ENCODE results near the gene CADPS.

Gene CADPS

GRCh38 chr3:62873761-62874710, 1.2 kb downstream of the CADPS start:
- peak; percentile 64 for DNase-seq (ENCODE audit: low spot score)

GRCh38 chr3:62873451-62873760, 1.8 kb downstream of the CADPS start:
- peak; percentile 82 for DNase-seq (ENCODE audit: low spot score)

DNA sequence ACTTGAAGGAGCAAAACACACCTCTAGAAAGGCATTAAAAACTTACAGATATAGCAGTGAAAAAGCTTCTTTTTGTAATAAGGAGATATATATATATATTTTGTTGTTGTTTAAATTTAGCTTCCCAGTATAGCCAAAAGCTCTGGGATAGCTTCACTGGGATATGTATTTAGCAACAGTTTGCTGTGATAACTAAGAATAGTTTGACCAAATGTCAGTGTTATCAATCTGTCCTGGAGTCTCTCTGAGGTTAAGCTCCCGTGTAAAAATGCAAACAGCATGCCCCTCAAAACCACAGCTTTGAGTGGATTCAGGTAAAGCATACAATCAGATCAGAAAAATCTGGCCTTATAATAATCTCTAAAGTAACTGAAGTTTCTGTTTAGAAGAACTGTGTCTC, 2.9 kb downstream of the CADPS start:
- peak; percentile 8 for DNase-seq (ENCODE audit: low spot score)

GRCh38 chr3:62870321-62870720, 4.9 kb downstream of the CADPS start:
- DNase-seq (ENCODE audit: low spot score) = no peak

- DNase-seq (ENCODE audit: low spot score) = no peak
These were observed 11.6 kb downstream of the CADPS start for GRCh38 chr3:62863648-62864047.

GRCh38 chr3:62859203-62859791, 15.9 kb downstream of the CADPS start:
- no peak for DNase-seq (ENCODE audit: low spot score)

DNA sequence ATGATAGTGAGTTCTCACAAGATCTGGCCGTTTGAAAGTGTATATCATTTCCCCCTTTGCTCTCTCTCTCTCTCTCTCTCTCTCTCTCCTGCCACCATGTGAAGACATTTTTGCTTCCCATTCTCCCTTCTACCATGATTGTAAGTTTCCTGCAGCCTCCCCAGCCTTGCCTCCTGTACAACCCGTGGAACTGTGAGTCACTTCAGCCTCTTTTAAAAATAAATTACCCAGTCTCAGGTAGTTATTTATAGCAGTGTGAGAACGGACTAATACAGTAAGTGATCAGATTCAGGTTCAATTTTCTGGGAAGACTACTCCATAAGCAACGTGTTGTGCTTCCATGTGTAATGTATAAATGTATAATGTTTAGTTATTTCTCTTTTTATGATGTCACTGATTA, 29.2 kb downstream of the CADPS start:
- DNase-seq (ENCODE audit: low spot score) = no peak

DNA sequence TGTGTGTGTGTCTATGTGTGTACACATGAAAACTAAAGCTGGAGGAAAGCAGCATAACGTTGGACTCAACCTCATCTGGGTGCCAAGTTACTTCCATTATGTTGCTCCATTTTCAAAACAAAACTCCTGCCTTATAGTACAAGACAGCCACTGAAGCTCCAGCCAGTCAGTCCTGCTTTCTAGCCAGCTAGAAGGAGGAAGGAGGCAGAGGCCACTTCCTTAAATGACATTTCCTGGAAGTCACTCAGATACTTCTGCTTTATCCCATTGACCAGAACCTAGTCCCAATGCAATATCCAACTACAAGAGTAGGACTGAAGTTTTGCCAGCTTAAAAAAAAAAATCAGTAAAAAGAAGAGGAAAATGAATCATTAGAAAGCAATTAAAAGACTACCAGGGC, 31.7 kb downstream of the CADPS start:
- no peak for DNase-seq (ENCODE audit: low spot score)

GRCh38 chr3:62839748-62840147, 35.5 kb downstream of the CADPS start:
- no peak for DNase-seq (ENCODE audit: low spot score)

DNA sequence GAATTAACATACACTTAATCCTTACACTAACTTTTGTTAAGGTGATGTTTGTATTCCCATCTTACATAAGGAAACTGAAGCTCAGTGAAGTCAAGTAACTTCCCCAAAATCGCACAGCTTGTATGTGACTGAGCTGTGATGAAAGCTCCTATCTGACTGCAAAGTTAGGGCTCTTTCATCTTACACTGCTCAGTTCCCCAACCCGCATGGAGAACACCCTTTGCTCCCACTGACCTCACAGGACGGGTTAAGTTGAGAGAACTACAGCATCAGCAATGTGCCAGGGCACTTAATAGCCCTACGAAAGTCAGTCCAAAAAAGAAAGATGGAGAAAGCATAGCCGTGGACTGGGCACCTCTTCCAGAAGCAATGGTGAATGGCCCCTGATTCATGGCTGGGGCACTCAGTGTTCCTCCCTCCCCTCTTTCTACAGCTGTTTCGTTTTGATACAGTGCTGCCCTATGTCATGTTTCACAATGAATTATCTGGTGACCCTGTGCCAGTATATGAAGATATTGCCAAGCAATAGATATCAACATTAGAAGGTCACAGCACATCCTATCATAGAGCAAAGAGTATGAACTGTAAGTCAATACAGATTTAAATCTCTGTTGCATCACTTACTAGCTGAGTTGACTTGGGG, 38.0 kb downstream of the CADPS start:
- no peak for DNase-seq (ENCODE audit: low spot score)

GRCh38 chr3:62835554-62836236, 39.5 kb downstream of the CADPS start:
- DNase-seq (ENCODE audit: low spot score) = peak; percentile 41

- DNase-seq (ENCODE audit: low spot score) = peak; percentile 50
These were observed 41.7 kb downstream of the CADPS start for GRCh38 chr3:62833538-62833937.

- DNase-seq (ENCODE audit: low spot score) = no peak
These were observed 42.7 kb downstream of the CADPS start for GRCh38 chr3:62832553-62832952.

DNA sequence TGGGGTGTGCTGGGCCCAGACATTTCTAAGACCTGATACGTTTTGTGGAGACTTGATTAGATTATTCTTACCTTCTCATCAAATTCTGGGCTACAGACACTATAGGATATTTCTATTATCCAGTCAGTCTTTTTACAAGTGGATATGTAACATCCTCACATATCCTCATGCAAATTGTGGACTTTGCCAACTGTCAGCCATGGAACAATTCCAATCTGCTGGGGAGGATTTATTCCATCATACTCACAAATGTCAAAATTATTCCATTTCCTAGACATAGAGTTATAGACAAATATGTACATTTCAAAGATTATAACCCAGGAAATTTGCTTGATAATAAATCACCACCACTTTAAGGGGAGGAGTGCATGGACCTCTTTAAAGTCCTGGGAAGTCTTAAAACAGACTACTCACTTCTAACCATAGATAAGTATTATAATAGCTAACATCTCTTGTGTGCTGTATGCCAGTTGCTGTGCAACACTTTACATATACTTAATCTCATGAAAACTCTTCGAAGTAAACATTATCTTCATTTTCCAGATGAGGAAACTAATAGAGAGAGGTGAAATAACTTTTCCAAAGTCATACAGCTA, 44.4 kb downstream of the CADPS start:
- DNase-seq (ENCODE audit: low spot score) = no peak

DNA sequence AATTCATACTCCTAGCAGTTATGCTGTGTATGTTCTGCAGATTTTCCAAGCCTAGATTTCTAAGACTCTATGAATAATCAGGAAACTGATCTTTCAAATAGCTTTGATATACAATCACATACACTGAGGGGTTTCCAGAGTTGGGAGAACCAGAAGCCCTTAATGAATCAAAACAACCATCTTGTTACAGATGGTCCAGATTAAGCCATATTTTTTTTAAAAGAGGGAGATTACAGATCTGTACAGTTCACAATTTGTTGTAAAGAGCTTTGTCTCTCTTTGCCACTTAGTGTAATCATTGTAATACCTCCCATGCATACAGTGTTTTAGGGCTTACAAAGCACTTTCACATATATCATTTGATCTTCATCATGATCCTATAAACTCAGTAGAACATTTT, 47.7 kb downstream of the CADPS start:
- no peak for DNase-seq (ENCODE audit: low spot score)

DNA sequence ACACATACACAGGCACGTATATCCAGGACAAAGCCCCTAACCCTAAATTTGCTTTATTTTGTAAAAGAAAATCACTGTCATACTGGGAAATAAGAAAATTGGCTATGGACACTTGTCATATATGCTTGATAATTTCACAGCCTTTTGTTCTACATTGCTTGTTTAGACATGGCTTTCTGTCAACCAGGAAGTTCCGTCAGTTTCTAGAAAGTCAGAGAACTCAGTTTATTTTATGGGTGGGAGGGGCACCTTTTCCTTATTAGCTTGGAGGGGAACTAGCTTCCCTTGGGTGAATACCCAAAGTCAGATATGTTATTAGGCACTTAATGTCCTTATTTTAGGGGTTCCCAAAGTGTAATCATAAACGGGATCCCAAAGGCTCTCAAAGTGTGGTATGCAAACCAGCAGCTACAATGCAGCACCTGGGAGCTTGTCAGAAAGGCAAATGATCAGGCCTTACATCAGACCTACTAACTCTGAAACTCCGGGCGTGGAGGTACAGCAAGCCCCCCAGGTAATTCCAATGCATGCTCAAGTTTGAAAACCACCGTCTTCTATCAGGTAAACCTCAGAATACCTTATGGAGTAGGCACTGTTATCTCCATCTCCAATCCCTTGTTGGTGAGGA, 50.1 kb downstream of the CADPS start:
- DNase-seq (ENCODE audit: low spot score) = peak; percentile 49

GRCh38 chr3:62823461-62824050, 51.7 kb downstream of the CADPS start:
- peak; percentile 58 for DNase-seq (ENCODE audit: low spot score)

DNA sequence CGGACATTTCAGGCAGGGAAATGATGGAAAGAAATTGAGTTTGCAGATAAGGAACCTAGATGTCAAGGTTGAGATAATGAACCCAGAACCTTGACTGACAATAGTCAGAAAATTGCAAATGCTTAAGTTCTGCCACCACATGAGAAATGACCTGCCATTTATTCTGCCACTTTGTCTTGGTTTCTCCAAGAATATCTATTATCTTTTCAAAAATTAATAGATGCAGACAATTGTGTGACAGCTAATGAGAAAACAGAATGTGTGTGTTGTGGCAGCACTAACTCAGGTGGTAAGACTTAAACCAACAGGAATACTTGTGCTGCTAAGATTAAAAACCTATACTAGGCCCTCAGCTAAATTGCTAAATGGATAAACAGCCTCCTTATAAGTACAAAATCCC, 52.3 kb downstream of the CADPS start:
- DNase-seq (ENCODE audit: low spot score) = no peak

- DNase-seq (ENCODE audit: low spot score) = peak; percentile 82
These were observed 56.9 kb downstream of the CADPS start for GRCh38 chr3:62818347-62818746.

GRCh38 chr3:62817678-62818077, 57.5 kb downstream of the CADPS start:
- peak; percentile 50 for DNase-seq (ENCODE audit: low spot score)

- DNase-seq (ENCODE audit: low spot score) = no peak
These were observed 59.2 kb downstream of the CADPS start for GRCh38 chr3:62815981-62816380.

Measured in NAMALWA (cell line).